ENCODE data around the gene CD79A.
"Not testable (repeated sequence)": the region's sequence is repeated elsewhere in the genome, so short reads cannot be mapped to it uniquely, and the experiment has no call there.

The CD79A gene

DNA sequence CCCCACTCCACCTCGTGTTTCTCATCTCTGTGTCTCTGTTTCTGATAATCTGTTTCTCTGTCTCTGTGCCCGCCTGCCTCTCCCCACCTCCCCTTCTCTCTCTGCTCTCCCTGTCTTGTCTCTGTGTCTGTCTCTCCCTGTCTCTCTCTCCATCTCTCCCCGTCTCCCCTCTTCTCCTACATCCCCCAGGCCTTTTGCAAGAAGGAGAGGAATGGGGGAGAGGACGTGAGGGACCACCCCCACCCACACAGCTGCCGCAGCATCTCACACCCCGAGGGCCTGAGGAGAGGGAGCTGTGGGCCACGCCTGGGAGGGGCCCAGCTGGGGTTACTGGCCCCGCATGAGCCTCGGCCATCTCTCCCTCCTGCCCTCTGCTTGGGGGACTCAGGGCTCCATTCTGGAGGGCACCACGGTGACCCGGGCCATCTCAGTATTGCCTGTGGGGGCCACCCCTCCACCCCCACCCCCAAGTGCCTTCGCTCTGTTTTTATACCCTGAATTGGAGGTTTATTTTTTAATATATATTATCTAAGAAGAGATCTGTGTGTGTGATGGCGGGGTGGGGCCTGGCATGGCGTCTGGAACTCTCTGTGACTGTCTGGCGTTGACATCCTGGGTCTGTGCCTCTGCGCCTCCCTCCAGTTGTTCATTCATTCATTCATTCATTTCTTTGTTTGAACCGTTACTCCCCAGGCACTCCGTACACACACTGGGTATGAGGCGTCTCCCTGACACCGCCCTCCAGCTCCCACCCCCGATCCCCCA lies 30.0 kb downstream of the CD79A start:
- DNase-seq = no peak

DNA sequence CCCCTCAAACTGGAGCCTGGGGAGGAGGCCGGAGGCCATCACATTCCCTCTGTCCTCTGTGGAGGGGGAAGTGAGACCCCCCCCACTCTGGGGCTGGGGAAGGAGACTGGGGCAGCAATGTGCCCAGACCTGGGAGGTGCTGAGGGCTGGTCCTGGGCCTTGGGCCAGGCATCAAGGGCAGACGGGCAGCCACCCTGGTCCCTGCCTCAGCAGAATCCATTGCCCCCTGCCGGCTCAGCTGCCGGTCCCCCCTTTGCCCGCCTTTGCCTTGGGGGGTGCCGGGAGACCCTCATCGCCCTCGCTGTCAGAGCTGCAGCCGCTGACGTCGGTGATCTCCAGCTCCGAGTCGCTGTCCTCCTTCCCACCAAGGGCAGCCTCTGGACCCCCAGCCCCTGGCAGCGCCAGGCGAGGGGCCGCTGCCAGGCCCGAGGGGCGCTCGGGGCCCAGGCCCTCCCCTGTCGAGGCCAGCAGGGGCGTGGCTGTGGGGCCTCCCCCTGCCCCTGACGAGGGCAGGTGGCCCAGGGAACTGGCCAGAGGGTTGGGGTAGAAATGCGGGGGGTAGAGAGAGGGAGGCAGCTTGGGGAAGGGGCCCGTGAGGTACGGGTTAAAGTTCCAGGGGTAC lies 31.0 kb downstream of the CD79A start:
- no peak for DNase-seq

DNA sequence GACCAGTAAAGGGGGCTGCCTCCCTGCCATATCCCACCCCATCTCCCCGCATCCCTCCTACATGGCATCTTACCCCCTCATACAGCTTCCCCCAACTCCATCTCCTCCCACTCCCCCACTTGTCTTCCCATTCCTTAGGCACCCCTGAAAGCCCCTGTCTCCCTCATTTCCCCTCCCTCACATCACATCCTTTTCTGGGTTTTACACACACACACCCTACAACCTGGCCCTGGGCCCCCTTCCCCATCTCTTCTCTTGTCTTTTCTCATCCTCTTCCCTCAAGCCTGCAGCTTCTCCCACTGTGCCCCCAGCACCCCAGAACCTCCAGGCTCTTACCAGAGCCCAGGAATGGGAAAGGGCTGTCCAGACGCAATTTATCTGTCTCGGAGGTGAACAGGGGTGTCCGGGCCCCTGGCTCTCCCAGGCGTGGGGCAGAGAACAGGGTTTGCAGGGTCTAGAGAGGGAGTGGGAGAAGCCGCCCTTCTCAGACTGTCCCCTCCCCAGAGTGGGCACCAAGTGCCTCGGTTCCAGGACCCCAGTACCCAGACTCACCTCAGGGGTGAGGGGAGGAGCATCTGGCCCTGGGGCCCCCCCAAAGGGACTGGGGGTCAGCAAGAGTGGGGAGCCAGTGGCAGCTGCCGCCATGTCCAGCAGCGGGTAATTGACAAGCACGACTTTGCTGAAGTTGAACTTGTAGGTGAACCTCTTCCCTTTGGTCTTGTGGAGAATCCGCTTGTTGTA lies 31.8 kb downstream of the CD79A start:
- DNase-seq = no peak

GRCh38 chr19:41909706-41910105 lies 32.6 kb downstream of the CD79A start:
- no peak for DNase-seq

GRCh38 chr19:41910240-41910991 lies 33.3 kb downstream of the CD79A start:
- DNase-seq = no peak

- DNase-seq = no peak
These were observed 34.2 kb downstream of the CD79A start for GRCh38 chr19:41910992-41911888.

DNA sequence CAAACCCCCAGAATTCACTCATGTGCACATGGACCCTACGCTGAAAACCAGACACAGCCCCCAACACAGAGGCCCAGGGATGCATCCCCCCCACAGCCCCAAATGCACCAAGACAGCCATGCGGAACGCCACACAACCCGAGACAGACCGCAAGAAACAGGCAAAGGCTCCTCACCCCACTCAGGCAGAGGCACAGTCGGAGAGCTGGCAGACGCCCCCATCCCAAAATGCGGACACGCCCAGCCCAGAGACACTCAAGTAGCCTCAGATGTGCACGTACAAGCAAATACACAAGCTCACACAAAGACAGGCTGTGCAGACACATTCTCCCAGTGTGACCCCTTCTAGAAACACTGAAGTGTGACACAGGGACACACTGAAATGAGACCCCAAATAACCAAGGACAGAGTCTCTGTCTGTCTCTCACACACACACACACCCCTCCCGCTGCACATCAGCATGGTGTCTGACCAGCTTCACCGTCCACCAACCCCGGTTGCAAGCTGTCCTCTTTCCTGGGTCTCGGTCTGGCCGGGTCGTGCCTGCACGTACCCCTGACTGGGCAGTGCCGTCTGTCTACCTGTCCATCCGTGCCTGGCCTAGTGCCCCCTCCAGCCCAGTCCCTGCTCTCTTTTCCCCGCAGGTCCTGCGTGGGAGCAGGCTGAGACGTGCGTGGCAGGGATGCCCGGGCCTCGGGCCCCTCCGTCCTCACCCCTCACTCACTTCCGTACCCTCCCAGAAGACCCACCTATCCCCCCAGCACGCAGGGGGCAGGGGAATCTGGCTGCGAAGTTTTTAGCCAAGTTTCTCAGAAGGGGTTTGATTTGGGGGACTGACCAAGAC lies 35.0 kb downstream of the CD79A start:
- DNase-seq = no peak

DNA sequence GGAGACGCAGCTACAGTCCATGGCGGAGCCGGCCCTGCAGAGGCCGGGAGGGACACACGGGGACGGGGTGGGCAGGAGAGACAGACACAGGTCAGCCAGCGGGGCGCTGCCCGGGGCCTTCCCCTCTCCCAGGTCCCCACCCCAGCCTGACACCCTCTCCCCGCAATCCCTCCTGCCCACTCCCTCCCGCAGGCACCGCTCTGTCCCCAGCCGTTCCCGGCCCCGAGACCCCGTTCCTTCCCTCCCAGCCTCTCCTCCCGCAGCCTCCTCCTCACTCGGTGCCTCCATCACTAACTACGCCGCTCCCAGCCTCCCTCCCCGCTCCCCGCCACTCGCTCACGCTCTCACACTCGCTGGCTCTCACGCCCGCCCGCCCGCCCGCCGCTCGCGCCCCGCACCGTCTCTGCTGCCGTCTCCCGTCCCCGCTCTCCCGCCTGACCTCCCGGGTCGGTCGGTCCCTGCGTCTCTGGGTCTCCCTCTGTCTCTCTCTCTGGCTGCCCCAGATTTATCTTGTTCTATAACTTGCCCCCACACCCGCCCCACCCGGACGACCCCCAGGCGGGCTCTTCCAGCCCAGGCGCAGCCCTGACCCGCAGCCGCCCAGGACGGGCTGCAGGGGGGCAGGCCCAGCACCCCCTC lies 35.9 kb downstream of the CD79A start:
- DNase-seq = no peak

GRCh38 chr19:41913538-41914423 lies 36.7 kb downstream of the CD79A start:
- DNase-seq = no peak

GRCh38 chr19:41914424-41914834 lies 37.4 kb downstream of the CD79A start:
- not testable (repeated sequence) for DNase-seq

GRCh38 chr19:41915021-41915775 lies 38.1 kb downstream of the CD79A start:
- DNase-seq = no peak

GRCh38 chr19:41915776-41916414 lies 38.8 kb downstream of the CD79A start:
- no peak for DNase-seq

GRCh38 chr19:41917676-41918075 lies 40.6 kb downstream of the CD79A start:
- DNase-seq = no peak

DNA sequence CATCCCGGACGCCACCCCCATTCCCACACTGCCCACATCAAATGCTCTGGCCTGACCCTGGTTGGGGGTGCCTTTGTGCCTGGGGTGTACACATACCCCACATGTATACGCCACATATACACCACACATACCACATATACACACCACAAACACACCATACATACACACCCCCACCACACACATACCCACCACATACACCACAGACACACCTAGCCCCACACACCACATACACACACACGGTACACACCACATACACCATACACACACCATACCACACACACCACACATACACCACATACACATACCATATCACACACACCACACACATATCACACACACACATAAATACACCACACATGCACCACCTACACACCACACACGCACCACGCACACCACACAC lies 41.0 kb downstream of the CD79A start:
- no peak for DNase-seq

DNA sequence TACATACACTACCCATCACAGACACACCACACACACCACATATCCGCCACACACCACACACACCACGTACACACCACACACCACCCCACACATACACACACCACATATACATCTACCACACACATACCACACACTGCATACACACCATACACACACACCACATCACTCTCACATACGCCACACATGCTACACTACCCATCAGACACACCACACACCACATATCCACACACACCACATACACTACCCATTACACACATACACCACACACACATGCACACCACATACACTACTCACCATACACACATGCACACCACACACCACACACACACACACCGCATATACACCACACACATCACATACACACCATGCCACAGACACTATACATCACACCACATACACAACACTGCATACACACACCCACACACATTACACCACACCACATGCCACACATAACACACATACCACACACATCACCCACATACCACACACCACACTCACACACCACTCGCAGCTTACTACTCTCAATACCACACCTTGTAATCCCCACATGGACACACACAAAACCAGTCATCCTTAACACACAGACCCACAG lies 41.7 kb downstream of the CD79A start:
- no peak for DNase-seq

- no peak for DNase-seq
These were observed 43.1 kb downstream of the CD79A start for GRCh38 chr19:41919948-41920712.

All from NCI-H1436 (cell line).